Sigmoid colon (tissue), 4 donors: ENCODE results near the gene ABHD6.
A peak's percentile ranks its signal among the peaks of the same experiment; 100 is the strongest.

ENCODE experiments used
- EP300 ChIP-seq, 4 donors: sonication (generic); formaldehyde crosslinking; IDR thresholded peaks; one replicate each; pipeline ENCODE4 v1.6.1; 2017; ENCODE audit warnings: antibody characterized with exemption in 4 of 4
- POLR2A ChIP-seq, 2 donors: fragments of 450-650 bp; IDR thresholded peaks; one replicate each; pipeline ENCODE4 v1.6.1; 2016; ENCODE audit warnings: antibody characterized with exemption in 2 of 2, mild to moderate bottlenecking in 2 of 2, moderate library complexity in 2 of 2
- POLR2AphosphoS5 ChIP-seq, 4 donors: sonication (generic); formaldehyde crosslinking; IDR thresholded peaks; one replicate each; pipeline ENCODE4 v1.6.1; 2017; ENCODE audit warnings: antibody characterized with exemption in 4 of 4
- TF ChIP-seq, protein P1 (sequence below), 4 experiments: fragments of 450-650 bp in 3 of 4; fragments of 200-600 bp in 1 of 4; IDR thresholded peaks; one replicate each; pipeline ENCODE4 v1.5.1; 2016 to 2019; ENCODE audit warnings: antibody characterized with exemption in 4 of 4, mild to moderate bottlenecking in 3 of 4, moderate library complexity in 2 of 4

DNA sequence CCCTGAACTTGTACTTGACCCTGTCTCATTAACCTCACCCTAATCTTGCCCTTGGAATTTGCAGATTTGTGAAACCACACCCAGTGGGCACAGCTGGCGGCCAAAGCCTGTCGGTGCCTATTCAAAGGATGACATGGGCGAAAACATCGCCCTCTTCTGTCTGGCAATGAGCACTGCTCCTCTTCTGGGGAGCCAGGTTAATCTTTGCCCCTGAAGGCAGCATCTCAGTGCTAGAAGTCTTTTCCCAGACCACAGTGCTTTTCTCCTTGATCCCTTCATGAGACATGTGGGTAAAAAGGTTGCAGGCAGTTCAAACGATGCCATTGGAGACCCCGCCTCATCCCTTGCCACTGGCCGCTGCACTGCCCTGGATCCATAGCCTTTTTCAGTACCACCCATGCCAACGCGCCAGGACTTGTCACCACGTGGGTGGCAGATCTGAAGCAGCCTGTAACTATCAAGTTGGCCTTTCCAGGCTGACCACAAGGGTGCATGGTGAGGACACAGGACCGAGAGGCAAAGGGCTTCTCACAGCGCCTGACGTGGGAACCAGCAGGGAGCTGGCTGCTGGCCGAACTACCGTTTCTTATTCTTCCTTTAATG is 20.3 kb upstream of the ABHD6 start:
- TF ChIP-seq, protein P1, sequence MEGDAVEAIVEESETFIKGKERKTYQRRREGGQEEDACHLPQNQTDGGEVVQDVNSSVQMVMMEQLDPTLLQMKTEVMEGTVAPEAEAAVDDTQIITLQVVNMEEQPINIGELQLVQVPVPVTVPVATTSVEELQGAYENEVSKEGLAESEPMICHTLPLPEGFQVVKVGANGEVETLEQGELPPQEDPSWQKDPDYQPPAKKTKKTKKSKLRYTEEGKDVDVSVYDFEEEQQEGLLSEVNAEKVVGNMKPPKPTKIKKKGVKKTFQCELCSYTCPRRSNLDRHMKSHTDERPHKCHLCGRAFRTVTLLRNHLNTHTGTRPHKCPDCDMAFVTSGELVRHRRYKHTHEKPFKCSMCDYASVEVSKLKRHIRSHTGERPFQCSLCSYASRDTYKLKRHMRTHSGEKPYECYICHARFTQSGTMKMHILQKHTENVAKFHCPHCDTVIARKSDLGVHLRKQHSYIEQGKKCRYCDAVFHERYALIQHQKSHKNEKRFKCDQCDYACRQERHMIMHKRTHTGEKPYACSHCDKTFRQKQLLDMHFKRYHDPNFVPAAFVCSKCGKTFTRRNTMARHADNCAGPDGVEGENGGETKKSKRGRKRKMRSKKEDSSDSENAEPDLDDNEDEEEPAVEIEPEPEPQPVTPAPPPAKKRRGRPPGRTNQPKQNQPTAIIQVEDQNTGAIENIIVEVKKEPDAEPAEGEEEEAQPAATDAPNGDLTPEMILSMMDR (IDR thresholded peaks at IDR 0.05) = peak; percentile 50 to 77 (median 64)
- TF ChIP-seq POLR2A (IDR thresholded peaks at IDR 0.05) (no peak), POLR2AphosphoS5 (IDR thresholded peaks at IDR 0.05) (no peak), EP300 (IDR thresholded peaks at IDR 0.05) (no peak)
